ENCODE measurements around the gene CACNA1C. TPM values are rescaled to one million over a fixed set of nuclear protein-coding genes. Genes with fewer than 3 reads are reported as not detected.

CACNA1C gene
- total RNA-seq, 2 donors from 2014 or later, result 4.4 to 10.1 TPM

- intact Hi-C loops (cut with DNase I, micrococcal nuclease), result no loop called here
- ATAC-seq (no peak), DNase-seq (no peak)
These were observed 182.0 kb downstream of the CACNA1C start for GRCh38 chr12:2234646-2235350.

GRCh38 chr12:2236506-2237294 lies 183.9 kb downstream of the CACNA1C start:
- intact Hi-C loops (cut with DNase I, micrococcal nuclease), result no loop called here
- ATAC-seq (no peak), DNase-seq (no peak)

DNA sequence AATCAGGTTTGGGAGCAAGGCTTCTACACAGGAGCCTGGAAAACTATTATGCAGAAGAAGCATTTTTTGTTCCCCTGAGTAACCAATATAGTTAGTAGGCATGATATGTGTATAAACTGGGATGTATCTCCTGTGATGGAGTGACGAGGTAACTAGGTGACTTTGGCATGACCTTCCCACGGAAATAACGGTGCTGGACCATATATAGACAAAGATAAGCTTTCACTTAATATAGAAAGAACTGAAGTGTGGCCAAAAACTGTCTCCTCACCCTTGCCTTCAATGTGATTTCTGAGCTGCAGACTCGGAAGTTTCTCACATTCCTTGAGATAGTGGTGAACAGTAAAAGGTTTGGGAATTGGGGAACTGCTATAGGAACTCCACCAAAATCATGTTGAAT lies 185.3 kb downstream of the CACNA1C start:
- no peak for ATAC-seq
- intact Hi-C loops (cut with DNase I, micrococcal nuclease), result no loop called here

GRCh38 chr12:2239381-2239871 lies 186.6 kb downstream of the CACNA1C start:
- DNase-seq, result no peak
- no peak for ATAC-seq
- intact Hi-C loops (cut with DNase I, micrococcal nuclease), result no loop called here

More for the DNA sequence above, 185.3 kb downstream of the CACNA1C start:
- no peak for DNase-seq

DNA sequence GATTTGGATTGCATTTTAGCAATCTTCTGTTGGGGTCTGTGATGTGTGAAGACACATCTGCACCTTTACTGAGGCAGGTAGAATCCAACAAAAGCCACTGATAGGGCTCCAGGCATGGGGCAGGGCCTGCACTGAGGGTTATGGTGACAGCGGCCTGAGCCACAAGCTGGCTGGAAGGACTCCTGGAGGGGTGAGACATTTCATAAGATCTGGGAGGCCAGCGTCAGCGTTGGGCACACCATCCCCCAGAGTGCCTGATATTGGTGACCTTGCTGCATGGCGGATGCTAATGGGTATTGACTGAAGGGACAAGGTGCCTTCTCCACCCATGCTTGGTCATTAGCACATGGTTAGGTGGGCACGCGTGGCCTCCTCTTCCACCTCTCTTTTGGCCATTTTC lies 187.6 kb downstream of the CACNA1C start:
- intact Hi-C loops (cut with DNase I, micrococcal nuclease), result no loop called here
- DNase-seq (no peak), ATAC-seq (no peak)

DNA sequence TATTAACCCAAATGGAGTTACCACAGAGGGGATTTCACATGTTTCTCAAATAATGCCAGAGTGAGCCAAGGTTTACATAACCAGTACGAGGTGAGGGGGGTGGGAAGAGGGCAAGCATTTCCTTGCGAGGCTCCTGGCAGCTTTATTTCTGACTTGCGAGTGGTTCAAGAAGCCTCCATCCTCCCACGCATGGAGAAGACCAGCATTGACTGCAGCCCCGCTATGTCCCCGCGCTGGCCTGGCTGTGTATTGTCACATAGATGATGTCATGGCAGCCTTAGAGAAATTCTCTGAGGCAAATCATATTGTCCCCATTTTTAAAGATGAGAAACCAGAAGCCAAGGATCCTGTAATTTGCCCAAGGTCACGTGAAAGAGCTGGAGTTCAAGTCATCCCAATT lies 188.2 kb downstream of the CACNA1C start:
- DNase-seq (no peak), ATAC-seq (no peak)
- intact Hi-C loops (cut with DNase I, micrococcal nuclease), result no loop called here

DNA sequence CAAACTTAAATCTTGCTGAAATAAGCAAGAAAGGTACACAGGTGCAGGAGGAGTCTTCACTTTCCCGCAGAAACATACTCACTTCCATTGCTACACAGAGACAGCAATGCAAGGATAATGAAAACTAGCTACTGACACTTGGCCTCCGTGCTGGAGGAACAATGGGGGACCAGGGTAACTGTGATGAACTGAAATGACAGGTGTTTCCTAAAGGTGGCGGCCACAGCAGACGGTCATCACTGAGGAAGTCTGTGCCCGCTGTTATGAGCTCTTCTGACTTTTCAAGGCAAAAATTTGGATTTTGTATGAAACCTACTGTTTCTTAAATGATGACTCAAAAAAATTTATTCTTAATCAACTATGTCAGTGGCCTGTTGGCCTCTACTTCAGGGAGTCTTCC lies 189.4 kb downstream of the CACNA1C start:
- intact Hi-C loops (cut with DNase I, micrococcal nuclease), result no loop called here
- no peak for ATAC-seq
- DNase-seq, result no peak

GRCh38 chr12:2242816-2243215 lies 190.0 kb downstream of the CACNA1C start:
- no peak for DNase-seq
- intact Hi-C loops (cut with DNase I, micrococcal nuclease), result no loop called here
- no peak for ATAC-seq

- DNase-seq (no peak), ATAC-seq (no peak)
- intact Hi-C loops (cut with DNase I, micrococcal nuclease), result no loop called here
These were observed 190.5 kb downstream of the CACNA1C start for GRCh38 chr12:2243275-2243674.

- intact Hi-C loops (cut with DNase I, micrococcal nuclease), result no loop called here
- DNase-seq, result no peak
- ATAC-seq, result no peak
These were observed 191.4 kb downstream of the CACNA1C start for GRCh38 chr12:2244013-2244861.

- intact Hi-C loops (cut with DNase I, micrococcal nuclease), result no loop called here
- DNase-seq (no peak), ATAC-seq (no peak)
These were observed 193.6 kb downstream of the CACNA1C start for GRCh38 chr12:2246358-2246757.

GRCh38 chr12:2247120-2247519 lies 194.3 kb downstream of the CACNA1C start:
- DNase-seq (no peak), ATAC-seq (no peak)
- intact Hi-C loops (cut with DNase I, micrococcal nuclease), result no loop called here

DNA sequence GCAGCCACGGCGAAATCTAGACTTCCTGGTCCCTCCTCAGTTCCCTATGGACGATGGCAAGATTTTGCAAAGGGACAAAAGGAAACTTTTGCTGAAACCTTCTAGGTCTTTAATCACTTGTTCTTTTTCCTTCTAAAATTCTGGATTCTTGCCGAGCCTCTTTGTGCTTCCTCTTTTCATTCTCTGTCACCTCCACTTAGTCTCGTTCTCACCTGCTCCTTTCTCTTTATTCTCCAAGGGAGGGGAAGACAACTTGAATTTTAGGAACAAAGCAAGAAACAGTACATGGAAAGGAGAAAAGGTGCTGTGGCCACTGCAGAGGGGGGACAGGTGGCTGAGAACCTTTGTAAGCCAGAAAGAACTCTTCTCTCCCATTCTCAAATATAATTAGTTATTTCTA lies 194.8 kb downstream of the CACNA1C start:
- intact Hi-C loops (cut with DNase I, micrococcal nuclease), result no loop called here
- ATAC-seq (no peak), DNase-seq (no peak)

DNA sequence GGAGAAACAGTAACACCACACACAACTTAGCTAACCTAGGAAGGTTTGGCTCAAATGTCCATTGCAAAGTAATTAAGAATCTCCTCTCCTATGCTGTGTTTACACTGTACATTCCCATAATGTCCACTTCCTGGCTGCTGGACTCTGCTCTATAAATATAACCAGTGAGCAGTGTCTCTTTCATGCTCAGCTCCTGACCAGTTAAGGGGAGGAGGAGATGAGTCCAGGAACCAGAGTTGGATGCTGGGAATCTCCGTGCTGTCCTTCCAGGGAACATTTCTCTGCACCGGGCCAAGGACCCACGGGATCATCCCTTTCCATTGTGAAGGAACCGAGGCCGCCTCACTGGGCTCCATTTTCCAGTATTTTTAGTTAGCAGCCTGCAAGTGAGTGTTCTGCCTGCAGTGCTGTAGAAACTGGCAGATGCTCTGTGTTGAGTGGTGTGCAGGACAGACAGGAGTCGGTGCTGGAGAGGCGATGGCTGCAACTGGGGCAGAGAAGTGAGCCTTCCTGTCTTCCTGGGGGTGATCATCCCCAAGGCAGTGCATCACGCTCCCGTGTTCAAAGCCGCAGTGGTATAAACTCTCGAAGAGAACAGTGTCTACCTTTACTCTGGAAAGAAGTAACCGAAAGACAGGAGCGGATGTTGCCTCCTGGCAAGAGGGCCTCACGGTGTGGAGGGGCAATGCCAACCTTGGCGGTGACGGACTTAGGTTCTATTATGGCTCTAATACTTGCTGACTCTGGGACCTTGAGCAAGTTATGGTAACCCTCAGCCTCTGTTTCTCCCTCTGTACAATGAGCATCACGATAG lies 195.5 kb downstream of the CACNA1C start:
- intact Hi-C loops (cut with DNase I, micrococcal nuclease), result no loop called here
- ATAC-seq (peak; percentile 82), DNase-seq (peak in 1 of 2 donors; percentile 62)

DNA sequence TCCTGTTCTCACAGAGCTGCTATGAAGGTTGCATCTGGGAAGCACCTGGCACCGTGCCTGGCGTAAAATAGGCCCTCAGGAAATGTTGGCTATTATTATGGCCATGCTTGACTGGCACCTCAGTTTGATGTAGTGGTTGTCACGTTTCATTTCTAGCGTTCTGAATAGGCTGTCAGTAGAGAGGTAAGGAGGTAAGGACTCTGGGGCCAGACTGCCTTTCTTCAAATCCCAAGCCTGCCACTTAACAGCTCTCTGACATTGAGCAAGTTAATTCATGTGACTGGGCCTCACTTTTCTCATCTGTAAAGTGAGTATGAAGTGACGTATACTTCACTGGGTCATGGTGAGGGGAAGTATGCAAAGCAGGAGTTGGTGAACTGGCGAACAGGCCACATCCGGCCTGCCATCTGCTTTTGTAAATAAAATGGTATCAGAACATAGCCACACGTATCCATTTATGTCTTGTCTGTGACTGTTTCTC lies 196.2 kb downstream of the CACNA1C start:
- no peak for ATAC-seq

DNA sequence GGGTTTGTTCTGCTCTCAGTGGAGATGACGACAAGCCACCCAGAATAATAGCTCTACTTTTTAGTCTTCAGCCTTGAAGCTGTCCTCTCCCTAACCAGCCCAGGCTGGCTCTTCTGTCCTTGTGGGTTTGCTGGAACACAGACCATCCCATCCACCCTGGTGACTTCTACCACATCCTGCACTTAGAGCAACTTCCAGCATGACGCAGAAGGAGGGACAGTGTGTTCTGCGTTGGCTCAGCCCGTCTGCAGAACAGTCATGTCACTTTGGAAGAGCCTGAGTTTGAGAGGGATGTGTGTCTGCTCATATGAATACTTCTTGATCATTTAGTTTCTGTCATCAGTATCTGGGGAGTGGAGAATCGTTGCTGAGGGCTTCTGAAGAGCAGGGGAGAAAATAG lies 198.0 kb downstream of the CACNA1C start:
- no peak for ATAC-seq
- DNase-seq, result no peak
- intact Hi-C loops (cut with DNase I, micrococcal nuclease), result no loop called here

More for the DNA sequence above, 196.2 kb downstream of the CACNA1C start:
- DNase-seq, result no peak
- intact Hi-C loops (cut with DNase I, micrococcal nuclease), result no loop called here

DNA sequence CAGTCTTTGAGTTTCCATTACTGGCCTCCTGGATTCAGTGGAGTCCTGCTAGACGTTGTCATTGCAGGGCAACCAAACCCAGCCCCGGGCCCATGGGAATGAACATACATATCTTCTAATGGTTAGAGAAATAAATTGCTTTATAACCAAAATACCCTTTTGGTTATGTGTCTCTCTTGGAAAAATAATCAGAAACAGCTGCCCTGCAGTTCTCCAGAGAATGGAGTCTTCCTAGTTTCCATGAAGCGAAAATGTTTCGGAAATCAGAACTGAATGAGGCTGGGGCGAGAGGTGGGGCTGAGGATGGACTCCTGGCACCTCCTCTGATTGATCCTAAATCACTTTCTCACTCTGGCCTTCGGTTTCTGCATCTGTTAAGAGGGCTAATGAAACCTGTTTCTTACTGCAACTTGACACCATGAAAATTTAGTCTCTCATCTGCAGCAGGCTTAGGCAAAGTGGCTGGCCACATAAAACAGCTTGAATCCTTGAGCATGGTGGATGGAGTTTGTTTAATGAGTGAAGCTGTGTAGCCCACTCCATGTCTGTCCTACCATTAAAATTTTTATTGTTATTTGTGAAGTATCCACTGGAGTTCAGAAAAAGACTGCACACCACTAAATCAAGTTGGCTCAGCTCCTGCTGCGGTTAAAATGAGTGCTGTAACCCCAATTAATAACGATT lies 198.9 kb downstream of the CACNA1C start:
- DNase-seq (no peak), ATAC-seq (no peak)
- intact Hi-C loops (cut with DNase I, micrococcal nuclease), result no loop called here

- DNase-seq (no peak), ATAC-seq (no peak)
- intact Hi-C loops (cut with DNase I, micrococcal nuclease), result no loop called here
These were observed 202.5 kb downstream of the CACNA1C start for GRCh38 chr12:2255311-2255710.

All from left colon (tissue), 2 donors.